PC-3 (cell line): ENCODE results near the gene FOXR1. TPM values are rescaled to one million over a fixed set of nuclear protein-coding genes. Genes with fewer than 3 reads are reported as not detected.

ENCODE experiments used
- ATAC-seq: fragments of 200-7000 bp; cut with Tn5 transposase; 2 replicates; pipeline ENCODE4 v1.9.1; 2020; ENCODE audit warnings: mild to moderate bottlenecking, moderate library complexity
- BruUV-seq: library from RNA; stranded (reverse); fragments of 400-500 nt; replicated peaks from 2 replicates; lab custom pipeline; 2021; lab: Mats Ljungman, UMichigan
- CTCF ChIA-PET: fragments of 300-600 bp; sonication (Branson Sonifier 250); formaldehyde crosslinking; loops from one replicate; lab custom pipeline; 2022; ENCODE audit warnings: antibody characterized with exemption; lab: Charles Lee
- POLR2A ChIA-PET: fragments of 300-600 bp; sonication (Branson Sonifier 250); formaldehyde crosslinking; loops from one replicate; lab custom pipeline; 2022; ENCODE audit warnings: antibody characterized with exemption; ENCODE audit not compliant: unreplicated experiment; lab: Charles Lee
- DNase-seq: peaks from one replicate; pipeline ENCODE4 v3.0.0-alpha.2; 2015
- H2AFZ ChIP-seq: fragments of 300-600 bp; sonication (generic); 2 replicates; pipeline ENCODE4 v1.6.0; 2016; ENCODE audit warnings: antibody characterized with exemption, low read length
- H3F3A ChIP-seq: fragments of 300-600 bp; sonication (generic); one replicate; pipeline ENCODE4 v1.6.0; 2017; ENCODE audit warnings: antibody characterized with exemption, low read length, control low read depth, mild to moderate bottlenecking; ENCODE audit not compliant: unreplicated experiment
- H3K27ac ChIP-seq: fragments of 300-600 bp; sonication (generic); 2 replicates; pipeline ENCODE4 v1.5.1; 2016; ENCODE audit warnings: mild to moderate bottlenecking, low read length
- H3K27me3 ChIP-seq: fragments of 300-600 bp; sonication (generic); 2 replicates; pipeline ENCODE4 v1.6.1; 2016; ENCODE audit warnings: low read length, mixed read lengths
- H3K36me3 ChIP-seq: fragments of 300-600 bp; sonication (generic); 2 replicates; pipeline ENCODE4 v1.6.1; 2016; ENCODE audit warnings: low read depth, mixed run types, low read length, mixed read lengths
- H3K4me1 ChIP-seq: fragments of 300-600 bp; sonication (generic); 2 replicates; pipeline ENCODE4 v1.5.1; 2016; ENCODE audit warnings: low read length; ENCODE audit not compliant: insufficient read depth
- H3K4me2 ChIP-seq: fragments of 300-600 bp; sonication (generic); 2 replicates; pipeline ENCODE4 v1.6.0; 2016; ENCODE audit warnings: low read length
- H3K4me3 ChIP-seq: fragments of 300-600 bp; sonication (generic); 2 replicates; pipeline ENCODE4 v1.5.1; 2016; ENCODE audit warnings: mild to moderate bottlenecking, low read length, mixed read lengths
- H3K79me2 ChIP-seq: fragments of 300-600 bp; sonication (generic); 2 replicates; pipeline ENCODE4 v1.6.1; 2017; ENCODE audit warnings: low read length, mixed read lengths
- H3K9ac ChIP-seq: fragments of 300-600 bp; sonication (generic); 2 replicates; pipeline ENCODE4 v1.6.0; 2016; ENCODE audit warnings: mild to moderate bottlenecking, low read length
- H3K9me2 ChIP-seq: fragments of 300-600 bp; sonication (generic); replicated peaks from 2 replicates; pipeline ENCODE4 v1.6.1; 2016; ENCODE audit warnings: mixed run types, low read length, mixed read lengths
- H3K9me3 ChIP-seq: fragments of 300-600 bp; sonication (generic); 2 replicates; pipeline ENCODE4 v1.6.1; 2016; ENCODE audit warnings: low read length, mixed read lengths
- H4K20me1 ChIP-seq: fragments of 300-600 bp; sonication (generic); 2 replicates; pipeline ENCODE4 v1.6.1; 2016; ENCODE audit warnings: low read length, mixed read lengths
- CTCF ChIP-seq: fragments of 300-600 bp; sonication (generic); conservative IDR thresholded peaks from 2 replicates; pipeline ENCODE4 v1.5.1; 2017; ENCODE audit warnings: antibody characterized with exemption, low read depth, mild to moderate bottlenecking, low read length
- EZH2 ChIP-seq: fragments of 300-600 bp; sonication (generic); IDR thresholded peaks from one replicate; pipeline ENCODE4 v1.6.1; 2017; ENCODE audit warnings: antibody characterized with exemption, mild to moderate bottlenecking, low read length; ENCODE audit not compliant: unreplicated experiment
- EZH2phosphoT487 ChIP-seq: fragments of 300-600 bp; sonication (generic); IDR thresholded peaks from 2 replicates; pipeline ENCODE4 v1.6.1; 2018; ENCODE audit warnings: mild to moderate bottlenecking, antibody characterized with exemption, low read length, borderline replicate concordance
- intact Hi-C: fragments of 100-400 bp; cut with micrococcal nuclease; formaldehyde crosslinking; loops from 2 replicates; pipeline ENCODE4 v1.9.0; 2023
- total RNA-seq: library from RNA; depleted of rRNA; stranded (reverse); fragments of >200 nt; gene quantifications from 2 replicates; pipeline ENCODE4 v1.2.3, GENCODE V29; 2014

FOXR1 gene
- total RNA-seq, 1 experiment from 2014 or later, result not detected

- H2AFZ ChIP-seq, result no peak overlapping the region
- no peak overlapping the region for H3K9ac ChIP-seq
- H3F3A ChIP-seq, result peaks cover 5% of the 10 kb centered on the region
- peaks cover 16% of the 10 kb centered on the region for H3K4me1 ChIP-seq
- POLR2A ChIA-PET, result no interaction called here
- H3K9me2 ChIP-seq, result no peaks in the 10 kb centered on the region
- TF ChIP-seq EZH2 (no peak), CTCF (no peak)
- H4K20me1 ChIP-seq, result no peaks in the 10 kb centered on the region
- no peaks in the 10 kb centered on the region for H3K9me3 ChIP-seq
- DNase-seq, result no peak
- intact Hi-C loops, result no loop called here
- H3K36me3 ChIP-seq, result peaks cover 24% of the 10 kb centered on the region
- H3K27ac ChIP-seq, result no peak overlapping the region
- ATAC-seq, result no peak
- no peaks in the 10 kb centered on the region for H3K27me3 ChIP-seq
- H3K79me2 ChIP-seq, result peaks cover 36% of the 10 kb centered on the region
- CTCF ChIA-PET, result no interaction called here
- no TSS peak for BruUV-seq
- H3K4me3 ChIP-seq, result no peak overlapping the region
- no peak overlapping the region for H3K4me2 ChIP-seq
Observed at GRCh38 chr11:119027561-119028345, 56.2 kb downstream of the FOXR1 start.

GRCh38 chr11:119028346-119029068, 56.9 kb downstream of the FOXR1 start:
- CTCF ChIA-PET, result no interaction called here

More at GRCh38 chr11:119028346-119029068, 56.9 kb downstream of the FOXR1 start:
- intact Hi-C loops, result no loop called here
- no peaks in the 10 kb centered on the region for H3K9me2 ChIP-seq
- POLR2A ChIA-PET, result no interaction called here
- H3K27ac ChIP-seq, result no peak overlapping the region
- TF ChIP-seq EZH2phosphoT487 (no peak), EZH2 (no peak), CTCF (no peak)
- ATAC-seq, result no peak
- peaks cover 5% of the 10 kb centered on the region for H3F3A ChIP-seq
- peak overlapping the region; percentile 96; the same call in 1 of the 2 replicates for H3K4me3 ChIP-seq
- no peak for DNase-seq
- peak overlapping the region; percentile 99 for H3K4me2 ChIP-seq
- H3K36me3 ChIP-seq, result peaks cover 20% of the 10 kb centered on the region
- H3K9ac ChIP-seq, result no peak overlapping the region
- no peaks in the 10 kb centered on the region for H3K9me3 ChIP-seq
- peaks cover 32% of the 10 kb centered on the region for H3K79me2 ChIP-seq
- BruUV-seq, result no TSS peak
- H3K27me3 ChIP-seq, result no peaks in the 10 kb centered on the region
- no peaks in the 10 kb centered on the region for H4K20me1 ChIP-seq
- H3K4me1 ChIP-seq, result peaks cover 16% of the 10 kb centered on the region
- H2AFZ ChIP-seq, result no peak overlapping the region
